ENCODE measurements around the gene BRCA2.

The BRCA2 gene

DNA sequence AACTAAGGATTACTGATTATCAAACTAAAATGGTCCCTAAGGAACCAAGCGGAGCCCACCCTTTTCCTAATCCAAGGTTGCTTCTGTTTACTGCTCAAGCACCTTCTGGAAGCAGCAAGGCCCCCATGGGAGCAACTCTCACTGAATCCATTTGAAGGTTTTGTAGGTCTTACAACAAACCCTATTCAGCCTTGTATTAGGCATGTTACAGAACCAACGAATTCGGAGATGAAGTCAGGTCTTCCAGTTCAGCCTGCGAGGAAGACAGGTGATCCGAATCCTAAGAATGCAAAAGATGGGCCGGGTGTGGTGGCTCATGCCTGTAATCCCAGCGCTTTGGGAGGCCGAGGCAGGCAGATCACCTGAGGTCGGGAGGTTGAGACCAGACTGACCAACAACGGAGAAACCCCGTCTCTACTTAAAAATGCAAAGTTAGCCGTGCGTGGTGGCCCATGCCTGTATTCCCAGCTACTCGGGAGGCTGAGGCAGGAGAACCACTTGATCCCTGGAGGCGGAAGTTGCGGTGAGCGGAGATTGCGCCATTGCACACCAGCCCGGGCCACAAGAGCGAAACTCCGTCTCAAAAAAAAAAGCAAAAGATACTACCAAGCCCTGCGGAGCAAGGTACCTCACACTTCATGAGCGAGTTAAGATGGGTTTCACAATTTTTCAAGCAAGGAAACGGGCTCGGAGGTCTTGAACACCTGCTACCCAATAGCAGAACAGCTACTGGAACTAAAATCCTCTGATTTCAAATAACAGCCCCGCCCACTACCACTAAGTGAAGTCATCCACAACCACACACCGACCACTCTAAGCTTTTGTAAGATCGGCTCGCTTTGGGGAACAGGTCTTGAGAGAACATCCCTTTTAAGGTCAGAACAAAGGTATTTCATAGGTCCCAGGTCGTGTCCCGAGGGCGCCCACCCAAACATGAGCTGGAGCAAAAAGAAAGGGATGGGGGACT lies 754 bp upstream of the BRCA2 start:
- TF ChIP-seq MYC (IDR thresholded peaks at IDR 0.05; ENCODE audit: low read depth, low read length), result peak; percentile 45
- no peak for TF ChIP-seq POLR2A (IDR thresholded peaks at IDR 0.05; ENCODE audit: extremely low read depth, insufficient read length)
- peak overlapping the region; percentile 87 for H3K4me3 ChIP-seq (ENCODE audit: low read depth, low read length)
- DNase-seq (ENCODE audit: low read depth), result peak; percentile 96

DNA sequence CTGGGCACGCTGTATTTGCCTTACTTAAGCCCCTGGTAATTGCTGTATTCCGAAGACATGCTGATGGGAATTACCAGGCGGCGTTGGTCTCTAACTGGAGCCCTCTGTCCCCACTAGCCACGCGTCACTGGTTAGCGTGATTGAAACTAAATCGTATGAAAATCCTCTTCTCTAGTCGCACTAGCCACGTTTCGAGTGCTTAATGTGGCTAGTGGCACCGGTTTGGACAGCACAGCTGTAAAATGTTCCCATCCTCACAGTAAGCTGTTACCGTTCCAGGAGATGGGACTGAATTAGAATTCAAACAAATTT lies 676 bp downstream of the BRCA2 start:
- peak overlapping the region; percentile 87 for H3K4me3 ChIP-seq (ENCODE audit: low read depth, low read length)
- no peak for DNase-seq (ENCODE audit: low read depth)
- TF ChIP-seq, protein P1, sequence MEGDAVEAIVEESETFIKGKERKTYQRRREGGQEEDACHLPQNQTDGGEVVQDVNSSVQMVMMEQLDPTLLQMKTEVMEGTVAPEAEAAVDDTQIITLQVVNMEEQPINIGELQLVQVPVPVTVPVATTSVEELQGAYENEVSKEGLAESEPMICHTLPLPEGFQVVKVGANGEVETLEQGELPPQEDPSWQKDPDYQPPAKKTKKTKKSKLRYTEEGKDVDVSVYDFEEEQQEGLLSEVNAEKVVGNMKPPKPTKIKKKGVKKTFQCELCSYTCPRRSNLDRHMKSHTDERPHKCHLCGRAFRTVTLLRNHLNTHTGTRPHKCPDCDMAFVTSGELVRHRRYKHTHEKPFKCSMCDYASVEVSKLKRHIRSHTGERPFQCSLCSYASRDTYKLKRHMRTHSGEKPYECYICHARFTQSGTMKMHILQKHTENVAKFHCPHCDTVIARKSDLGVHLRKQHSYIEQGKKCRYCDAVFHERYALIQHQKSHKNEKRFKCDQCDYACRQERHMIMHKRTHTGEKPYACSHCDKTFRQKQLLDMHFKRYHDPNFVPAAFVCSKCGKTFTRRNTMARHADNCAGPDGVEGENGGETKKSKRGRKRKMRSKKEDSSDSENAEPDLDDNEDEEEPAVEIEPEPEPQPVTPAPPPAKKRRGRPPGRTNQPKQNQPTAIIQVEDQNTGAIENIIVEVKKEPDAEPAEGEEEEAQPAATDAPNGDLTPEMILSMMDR (IDR thresholded peaks at IDR 0.05; ENCODE audit: low read depth, low read length), result no peak
- TF ChIP-seq, protein P2, sequence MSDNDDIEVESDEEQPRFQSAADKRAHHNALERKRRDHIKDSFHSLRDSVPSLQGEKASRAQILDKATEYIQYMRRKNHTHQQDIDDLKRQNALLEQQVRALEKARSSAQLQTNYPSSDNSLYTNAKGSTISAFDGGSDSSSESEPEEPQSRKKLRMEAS (IDR thresholded peaks at IDR 0.05; ENCODE audit: low read depth, low read length), result peak; percentile 78
- TF ChIP-seq POLR2A (IDR thresholded peaks at IDR 0.05; ENCODE audit: extremely low read depth, insufficient read length) (no peak), MYC (IDR thresholded peaks at IDR 0.05; ENCODE audit: low read depth, low read length) (no peak)

DNA sequence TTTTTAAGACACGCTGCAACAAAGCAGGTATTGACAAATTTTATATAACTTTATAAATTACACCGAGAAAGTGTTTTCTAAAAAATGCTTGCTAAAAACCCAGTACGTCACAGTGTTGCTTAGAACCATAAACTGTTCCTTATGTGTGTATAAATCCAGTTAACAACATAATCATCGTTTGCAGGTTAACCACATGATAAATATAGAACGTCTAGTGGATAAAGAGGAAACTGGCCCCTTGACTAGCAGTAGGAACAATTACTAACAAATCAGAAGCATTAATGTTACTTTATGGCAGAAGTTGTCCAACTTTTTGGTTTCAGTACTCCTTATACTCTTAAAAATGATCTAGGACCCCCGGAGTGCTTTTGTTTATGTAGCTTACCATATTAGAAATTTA lies 1.2 kb downstream of the BRCA2 start:
- peak overlapping the region; percentile 87 for H3K4me3 ChIP-seq (ENCODE audit: low read depth, low read length)
- TF ChIP-seq, protein P1 (IDR thresholded peaks at IDR 0.05; ENCODE audit: low read depth, low read length), result no peak
- TF ChIP-seq MYC (IDR thresholded peaks at IDR 0.05; ENCODE audit: low read depth, low read length), result no peak
- TF ChIP-seq, protein P2 (IDR thresholded peaks at IDR 0.05; ENCODE audit: low read depth, low read length), result no peak
- TF ChIP-seq POLR2A (IDR thresholded peaks at IDR 0.05; ENCODE audit: extremely low read depth, insufficient read length), result no peak
- DNase-seq (ENCODE audit: low read depth), result peak; percentile 72

DNA sequence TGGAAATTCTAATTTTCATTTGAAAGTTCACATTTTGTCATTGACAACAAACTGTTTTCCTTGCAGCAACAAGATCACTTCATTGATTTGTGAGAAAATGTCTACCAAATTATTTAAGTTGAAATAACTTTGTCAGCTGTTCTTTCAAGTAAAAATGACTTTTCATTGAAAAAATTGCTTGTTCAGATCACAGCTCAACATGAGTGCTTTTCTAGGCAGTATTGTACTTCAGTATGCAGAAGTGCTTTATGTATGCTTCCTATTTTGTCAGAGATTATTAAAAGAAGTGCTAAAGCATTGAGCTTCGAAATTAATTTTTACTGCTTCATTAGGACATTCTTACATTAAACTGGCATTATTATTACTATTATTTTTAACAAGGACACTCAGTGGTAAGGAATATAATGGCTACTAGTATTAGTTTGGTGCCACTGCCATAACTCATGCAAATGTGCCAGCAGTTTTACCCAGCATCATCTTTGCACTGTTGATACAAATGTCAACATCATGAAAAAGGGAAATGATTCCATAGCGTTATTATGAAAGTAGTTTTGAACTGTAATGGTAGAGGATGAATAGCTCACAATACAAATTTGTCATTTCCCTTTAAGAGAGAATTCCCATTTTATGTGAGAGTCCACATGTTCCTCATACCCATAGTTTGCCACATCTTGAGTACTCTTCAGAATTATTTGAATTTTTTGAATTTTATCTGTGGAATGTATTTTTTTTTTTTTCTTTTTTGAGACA lies 2.6 kb downstream of the BRCA2 start:
- TF ChIP-seq, protein P2 (IDR thresholded peaks at IDR 0.05; ENCODE audit: low read depth, low read length), result no peak
- TF ChIP-seq POLR2A (IDR thresholded peaks at IDR 0.05; ENCODE audit: extremely low read depth, insufficient read length) (no peak), MYC (IDR thresholded peaks at IDR 0.05; ENCODE audit: low read depth, low read length) (no peak)
- TF ChIP-seq, protein P1 (IDR thresholded peaks at IDR 0.05; ENCODE audit: low read depth, low read length), result no peak
- H3K4me3 ChIP-seq (ENCODE audit: low read depth, low read length), result peak overlapping the region; percentile 87
- DNase-seq (ENCODE audit: low read depth), result peak; percentile 39

DNA sequence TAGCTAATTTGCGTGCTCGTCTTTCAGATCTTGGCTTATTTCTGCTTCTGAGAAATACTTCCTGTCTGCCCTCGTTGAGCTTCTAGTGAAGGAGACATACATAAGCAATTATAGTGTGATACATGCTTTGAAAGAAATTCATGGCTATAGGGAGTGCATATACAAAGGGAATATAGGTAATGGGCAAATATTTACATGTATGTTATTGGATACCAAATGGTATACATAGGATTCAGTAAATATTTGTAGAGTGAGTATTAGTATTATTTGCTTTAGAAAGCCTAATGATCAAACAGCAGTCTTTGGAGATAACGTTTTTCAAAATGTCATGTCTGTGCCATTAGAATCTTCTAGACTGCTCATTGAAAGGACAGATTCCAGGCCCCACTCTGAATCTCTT lies 5.2 kb downstream of the BRCA2 start:
- H3K4me3 ChIP-seq (ENCODE audit: low read depth, low read length), result no peak overlapping the region
- no peak for TF ChIP-seq MYC (IDR thresholded peaks at IDR 0.05; ENCODE audit: low read depth, low read length)
- no peak for TF ChIP-seq POLR2A (IDR thresholded peaks at IDR 0.05; ENCODE audit: extremely low read depth, insufficient read length)
- TF ChIP-seq, protein P1 (IDR thresholded peaks at IDR 0.05; ENCODE audit: low read depth, low read length), result no peak
- TF ChIP-seq, protein P2 (IDR thresholded peaks at IDR 0.05; ENCODE audit: low read depth, low read length), result no peak
- no peak for DNase-seq (ENCODE audit: low read depth)

DNA sequence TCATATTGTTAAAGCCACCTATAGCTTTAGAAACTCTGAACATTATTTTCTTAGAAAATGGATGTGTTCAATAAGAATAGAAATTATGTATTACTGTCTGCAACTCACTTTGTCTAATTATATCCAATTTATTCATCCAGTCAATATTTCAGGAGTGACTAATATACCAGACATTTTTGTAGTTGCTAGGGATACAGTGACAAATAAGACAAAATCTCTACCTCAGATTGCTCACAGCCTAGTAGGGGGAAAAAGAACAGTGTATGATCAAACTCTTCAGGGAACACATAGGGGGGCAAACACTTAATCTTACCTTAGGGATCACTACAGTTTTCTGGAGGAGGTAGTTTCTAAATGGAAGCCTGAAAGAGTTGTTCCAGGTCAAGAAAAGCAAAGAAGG lies 8.6 kb downstream of the BRCA2 start:
- no peak for DNase-seq (ENCODE audit: low read depth)

More for the DNA sequence above, 8.6 kb downstream of the BRCA2 start:
- TF ChIP-seq POLR2A (IDR thresholded peaks at IDR 0.05; ENCODE audit: extremely low read depth, insufficient read length), result no peak
- TF ChIP-seq, protein P2 (IDR thresholded peaks at IDR 0.05; ENCODE audit: low read depth, low read length), result no peak
- TF ChIP-seq, protein P1 (IDR thresholded peaks at IDR 0.05; ENCODE audit: low read depth, low read length), result no peak
- H3K4me3 ChIP-seq (ENCODE audit: low read depth, low read length), result no peak overlapping the region

Measured in NB4 (cell line).